Right renal cortex interstitium (tissue), 3 donors: Measurements from ENCODE around the gene UCP1. TPM values are rescaled to one million over a fixed set of nuclear protein-coding genes. Genes with fewer than 3 reads are reported as not detected.
"Not testable (repeated sequence)": the region's sequence is repeated elsewhere in the genome, so short reads cannot be mapped to it uniquely, and the experiment has no call there.

Source experiments
- DNase-seq, 3 donors: peaks; one replicate each; pipeline ENCODE4 v3.0.0-alpha.2; 2013; ENCODE audit warnings: low read depth in 3 of 3, low spot score in 2 of 3
- polyA plus RNA-seq, 3 donors: library from polyadenylated mRNA; unstranded; fragments of 120-200 nt; gene quantifications; one replicate each; pipeline ENCODE4 v1.2.1, GENCODE V29; 2013; ENCODE audit not compliant: insufficient read length in 3 of 3

Gene UCP1
- polyA plus RNA-seq, 3 donors = 0.11 to 0.18 (median 0.17) TPM

DNA sequence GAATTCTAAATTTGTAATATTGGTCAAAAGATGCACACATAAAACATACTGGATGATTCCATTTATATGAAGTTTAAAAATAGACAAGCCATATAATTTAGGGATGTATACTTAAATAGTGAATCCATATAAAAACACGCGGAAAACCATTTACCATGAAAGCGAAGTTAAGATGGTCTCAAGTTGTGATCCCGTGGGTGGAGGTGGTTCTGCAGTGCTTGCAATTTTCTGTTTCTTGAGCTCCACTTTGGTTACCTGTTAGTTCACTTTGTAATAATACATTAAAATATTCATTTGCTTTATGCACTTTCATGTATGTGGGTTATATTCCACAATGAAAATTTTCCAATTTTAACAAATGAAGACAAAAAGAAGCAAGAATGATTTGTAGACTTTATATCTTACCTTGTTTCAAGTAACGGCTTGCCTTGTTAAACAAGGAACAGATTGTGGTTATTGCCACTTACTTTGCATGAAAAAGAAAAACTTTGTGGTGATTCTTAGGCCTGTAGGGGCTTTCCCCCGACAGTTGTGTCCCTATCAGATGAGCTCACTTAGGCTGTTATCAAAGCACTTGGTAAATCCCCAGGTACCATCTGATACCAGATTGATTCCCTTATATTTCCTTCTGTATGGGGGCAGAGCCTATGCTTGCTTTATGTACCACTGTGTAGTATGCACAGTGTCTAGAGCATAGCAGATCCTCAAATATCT, 12.2 kb downstream of the UCP1 start:
- no peak for DNase-seq

DNA sequence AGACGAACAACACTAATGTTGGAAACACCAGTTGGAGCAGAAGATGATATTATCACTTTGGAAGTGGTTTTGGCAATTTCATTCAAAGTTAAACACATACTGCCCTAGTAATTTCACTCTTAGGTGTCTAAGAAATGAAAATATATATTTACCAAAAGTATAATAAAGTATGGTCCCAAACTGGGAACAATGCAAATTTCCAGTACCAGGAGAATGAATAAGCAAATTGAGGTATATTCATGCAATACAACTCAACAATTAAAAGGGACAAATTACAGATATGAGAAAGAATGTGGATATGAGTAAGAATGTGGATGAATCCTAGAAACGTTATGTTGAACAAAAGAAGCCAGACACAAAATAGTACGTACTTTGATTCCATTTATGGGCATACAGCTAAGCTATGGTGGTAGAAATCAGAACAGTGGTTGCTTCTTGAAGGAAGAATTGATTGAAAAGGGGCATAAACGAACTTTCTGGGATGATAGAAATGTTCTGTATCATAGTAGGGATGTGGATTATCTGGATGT, 34.7 kb downstream of the UCP1 start:
- no peak for DNase-seq

DNA sequence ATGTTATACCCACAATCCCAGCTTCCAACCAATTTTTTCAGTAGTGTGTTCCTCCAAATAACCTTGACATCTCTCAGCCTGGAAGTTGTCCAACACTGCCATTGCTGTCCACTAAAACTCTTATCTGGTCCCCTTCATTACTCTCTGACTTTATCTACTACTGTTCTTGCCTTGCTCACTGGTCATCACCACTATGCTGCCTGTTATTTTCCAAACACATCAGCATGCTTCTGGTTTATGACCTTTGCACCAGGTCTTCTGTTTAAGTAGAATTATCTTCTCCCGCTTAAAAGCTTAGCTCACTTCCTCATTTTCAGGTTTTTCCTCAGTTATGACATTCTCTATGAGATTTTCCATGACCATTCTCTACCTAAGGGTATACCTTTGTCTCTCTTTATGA, 39.3 kb downstream of the UCP1 start:
- DNase-seq = no peak

DNA sequence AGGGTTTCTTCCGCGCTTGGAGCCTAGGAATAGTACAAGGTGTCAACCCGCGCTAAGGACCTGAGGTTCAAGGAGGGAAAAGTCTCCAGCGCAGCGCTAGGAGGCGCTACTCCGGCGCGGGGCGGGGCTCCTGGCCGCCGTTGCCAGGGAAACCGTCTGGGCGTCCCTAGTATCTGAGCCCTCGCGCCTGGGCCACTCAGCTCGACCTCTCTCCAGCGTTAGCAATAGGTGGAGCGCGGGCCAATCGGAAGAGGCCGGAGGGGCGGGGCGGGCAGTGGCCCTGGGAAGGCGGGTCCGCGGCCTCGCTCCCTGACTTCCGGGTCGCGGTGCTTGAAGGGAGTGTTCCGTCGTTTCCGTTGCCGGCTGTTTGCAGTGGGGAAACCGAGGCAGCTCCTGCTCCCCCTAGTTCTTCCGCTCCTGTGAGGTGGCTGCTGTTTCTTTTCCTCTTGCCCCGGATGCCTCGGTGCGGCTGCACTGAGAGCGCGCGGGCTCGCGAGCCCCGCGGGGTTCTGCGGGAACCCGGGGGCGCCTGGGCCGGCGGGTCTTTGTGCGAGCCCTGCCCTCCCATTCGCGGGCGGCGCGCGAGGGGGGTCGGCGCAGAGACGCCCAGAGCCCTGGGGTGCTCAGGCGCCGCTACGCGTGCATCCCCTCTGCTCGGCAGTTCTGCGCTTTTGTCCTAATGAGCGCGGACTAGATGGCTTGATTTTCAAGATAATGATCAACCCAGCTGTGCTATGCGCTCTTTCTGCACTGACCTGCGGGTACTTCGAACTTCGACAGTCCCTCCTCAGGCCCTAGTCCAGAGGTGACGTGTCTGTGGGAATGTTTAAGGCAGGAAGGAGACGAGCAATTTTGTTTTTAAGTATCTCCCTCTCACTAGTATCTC, 44.7 kb downstream of the UCP1 start, which contains the start of gene ELMOD2:
Gene ELMOD2, plus strand, starts transcription at position 312 of the 886 bp plus-strand sequence. CDS start 1,261 bp downstream, outside the sequence.
- peak; percentile 80 to 94 (median 91) for DNase-seq

GRCh38 chr4:140523370-140523856, 45.3 kb downstream of the UCP1 start:
- DNase-seq = no peak

DNA sequence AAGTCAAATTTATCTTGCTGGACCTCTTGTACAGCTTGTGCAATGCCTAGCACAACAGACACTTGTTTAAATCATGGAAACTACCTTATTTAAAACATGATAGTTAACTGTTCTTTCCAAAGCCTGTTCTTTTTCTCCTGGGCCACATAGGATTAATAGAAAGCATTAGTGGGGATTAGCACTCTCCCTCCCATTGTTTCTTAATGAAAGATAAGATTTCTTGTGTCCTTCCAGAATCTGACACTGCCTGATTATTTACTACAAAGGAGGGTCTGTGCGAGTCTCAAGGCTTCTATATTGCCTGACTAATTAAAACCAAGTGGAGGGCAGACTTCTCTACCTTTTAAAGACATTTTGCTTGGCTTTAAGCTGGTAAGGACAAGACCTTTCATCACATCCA, 53.3 kb downstream of the UCP1 start:
- no peak for DNase-seq

DNA sequence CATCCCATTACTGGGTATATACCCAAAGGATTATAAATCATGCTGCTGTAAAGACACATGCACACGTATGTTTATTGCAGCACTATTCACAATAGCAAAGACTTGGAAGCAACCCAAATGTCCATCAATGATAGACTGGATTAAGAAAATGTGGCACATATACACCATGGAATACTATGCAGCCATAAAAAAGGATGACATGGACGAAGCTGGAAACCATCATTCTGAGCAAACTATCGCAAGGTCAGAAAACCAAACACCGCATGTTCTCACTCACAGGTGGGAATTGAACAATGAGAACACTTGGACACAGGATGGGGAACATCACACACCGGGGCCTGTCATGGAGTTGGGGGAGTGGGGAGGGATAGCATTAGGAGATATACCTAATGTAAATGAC, 55.0 kb downstream of the UCP1 start:
- not testable (repeated sequence) for DNase-seq

Other genes with a start within 250 kb of the UCP1 start
- 100 to 1,000 TPM; 141 to 161 (median 160) TPM for gene SCOC, start 195.3 kb downstream of the UCP1 start, polyA plus RNA-seq
- gene CLGN, start 141.3 kb downstream of the UCP1 start, polyA plus RNA-seq = 1 to 10 TPM; 3.8 to 6.1 (median 4.1) TPM
- not detected for gene MGAT4D, start 70.7 kb downstream of the UCP1 start, polyA plus RNA-seq
- gene ELMOD2, start 44.8 kb downstream of the UCP1 start, polyA plus RNA-seq = 10 to 100 TPM; 41.5 to 52.2 (median 47.7) TPM
- gene TBC1D9, start 187.4 kb upstream of the UCP1 start, polyA plus RNA-seq = 10 to 100 TPM; 63.1 to 66.2 (median 64.6) TPM